ENCODE results near the gene ADAMTS14. TPM values are rescaled to one million over a fixed set of nuclear protein-coding genes. Genes with fewer than 3 reads are reported as not detected.

ADAMTS14 gene
- total RNA-seq, 2 donors from 2014 or later: 0.44 to 0.79 TPM

DNA sequence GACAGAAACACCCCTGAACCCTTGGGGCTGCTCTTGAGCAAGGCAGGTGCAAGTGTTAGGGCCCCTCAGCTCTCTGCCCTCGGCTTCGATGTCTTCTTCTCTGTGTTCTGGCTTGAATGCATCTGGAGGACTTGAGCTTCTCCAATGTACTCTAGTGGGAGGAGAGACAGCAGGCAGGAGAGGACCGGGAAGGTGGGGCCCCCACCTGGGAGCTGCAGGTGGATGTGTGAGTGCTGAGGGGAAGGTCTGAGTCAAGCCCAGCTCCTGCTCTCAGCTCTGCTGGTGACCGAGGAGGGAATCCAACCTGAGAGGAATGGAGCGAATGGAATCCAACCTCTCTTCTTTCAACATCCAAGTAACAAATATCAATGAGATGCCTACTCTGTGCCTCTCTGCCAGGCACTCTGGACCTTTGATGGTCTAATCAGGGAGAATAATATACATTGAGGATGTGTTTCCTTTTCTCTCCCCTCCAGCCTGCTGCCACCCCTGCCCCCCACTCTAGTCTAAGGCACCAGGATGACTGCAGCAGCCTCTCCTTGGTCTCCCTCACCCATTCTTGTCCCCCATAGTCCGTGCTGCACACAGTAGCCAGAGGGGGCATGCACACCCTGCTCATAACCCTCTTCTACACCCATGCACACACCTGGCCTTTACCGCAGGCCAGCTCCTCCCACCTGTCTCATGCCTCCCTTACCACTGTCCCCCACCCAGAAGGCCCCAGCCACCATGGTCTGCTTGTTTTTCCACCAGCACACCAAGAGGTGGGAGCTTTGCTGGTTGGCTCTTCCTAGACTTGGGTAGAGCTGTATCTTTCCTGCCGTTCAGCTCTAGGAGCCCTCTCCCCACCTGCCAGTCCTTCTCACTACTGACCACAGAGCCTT lies 99.2 kb downstream of the ADAMTS14 start:
- no peak overlapping the region for H3K4me3 ChIP-seq (ENCODE audit: low read length)
- peaks cover 2% of the 10 kb centered on the region for H3K27me3 Mint-ChIP-seq (ENCODE audit: insufficient read depth)
- WGBS, 2 experiments (ENCODE audit: insufficient coverage in 1 of 2, insufficient read length in 1 of 2): 87 to 92% methylated on average over 4 to 8 of the region's 8 CpGs
- DNase-seq: peak; percentile 35
- no peaks in the 10 kb centered on the region for H3K4me1 ChIP-seq (ENCODE audit: control insufficient read depth, insufficient read depth, low read length)
- H3K4me3 Mint-ChIP-seq: no peak overlapping the region
- H3K36me3 ChIP-seq (ENCODE audit: control insufficient read depth, insufficient read depth, low read length): no peaks in the 10 kb centered on the region
- H3K36me3 Mint-ChIP-seq (ENCODE audit: low read depth): no peaks in the 10 kb centered on the region
- peaks cover 7% of the 10 kb centered on the region for H3K9me3 Mint-ChIP-seq
- H3K27me3 ChIP-seq (ENCODE audit: control insufficient read depth, insufficient read depth, low read length, poor library complexity, severe bottlenecking): no peaks in the 10 kb centered on the region
- no peak overlapping the region for H3K27ac ChIP-seq (ENCODE audit: low read depth, low read length)
- H3K4me1 Mint-ChIP-seq: no peaks in the 10 kb centered on the region
- TF ChIP-seq, protein P1, sequence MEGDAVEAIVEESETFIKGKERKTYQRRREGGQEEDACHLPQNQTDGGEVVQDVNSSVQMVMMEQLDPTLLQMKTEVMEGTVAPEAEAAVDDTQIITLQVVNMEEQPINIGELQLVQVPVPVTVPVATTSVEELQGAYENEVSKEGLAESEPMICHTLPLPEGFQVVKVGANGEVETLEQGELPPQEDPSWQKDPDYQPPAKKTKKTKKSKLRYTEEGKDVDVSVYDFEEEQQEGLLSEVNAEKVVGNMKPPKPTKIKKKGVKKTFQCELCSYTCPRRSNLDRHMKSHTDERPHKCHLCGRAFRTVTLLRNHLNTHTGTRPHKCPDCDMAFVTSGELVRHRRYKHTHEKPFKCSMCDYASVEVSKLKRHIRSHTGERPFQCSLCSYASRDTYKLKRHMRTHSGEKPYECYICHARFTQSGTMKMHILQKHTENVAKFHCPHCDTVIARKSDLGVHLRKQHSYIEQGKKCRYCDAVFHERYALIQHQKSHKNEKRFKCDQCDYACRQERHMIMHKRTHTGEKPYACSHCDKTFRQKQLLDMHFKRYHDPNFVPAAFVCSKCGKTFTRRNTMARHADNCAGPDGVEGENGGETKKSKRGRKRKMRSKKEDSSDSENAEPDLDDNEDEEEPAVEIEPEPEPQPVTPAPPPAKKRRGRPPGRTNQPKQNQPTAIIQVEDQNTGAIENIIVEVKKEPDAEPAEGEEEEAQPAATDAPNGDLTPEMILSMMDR (conservative IDR thresholded peaks at IDR 0.05): no peak
- no peak overlapping the region for H3K27ac Mint-ChIP-seq
- no peak overlapping the region for H3K9ac ChIP-seq (ENCODE audit: extremely low read depth, low read length, poor library complexity, severe bottlenecking)
- H3K9me3 ChIP-seq (ENCODE audit: control insufficient read depth, low read length): peaks cover 3% of the 10 kb centered on the region

DNA sequence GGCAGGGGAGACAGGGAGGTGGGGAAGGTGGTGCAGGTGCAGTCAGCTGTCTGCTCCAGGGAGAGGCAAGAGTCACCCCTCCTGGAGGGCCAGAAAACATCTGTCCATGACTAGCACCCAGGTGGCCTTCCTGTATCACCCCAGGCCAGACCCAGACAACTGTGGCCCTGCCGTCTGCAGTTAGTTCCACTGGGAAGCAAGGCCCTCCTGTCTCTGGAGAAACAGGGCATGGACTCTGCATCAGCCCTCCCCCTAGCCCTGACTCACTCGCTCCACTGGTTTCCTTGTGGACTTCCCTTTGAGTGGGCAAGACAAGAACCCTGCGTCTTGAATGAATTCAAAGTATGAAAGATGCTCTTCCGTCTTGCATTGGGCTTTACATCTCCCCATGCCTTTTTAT lies 100.3 kb downstream of the ADAMTS14 start:
- peaks cover 2% of the 10 kb centered on the region for H3K27me3 Mint-ChIP-seq (ENCODE audit: insufficient read depth)
- peaks cover 1% of the 10 kb centered on the region for H3K9me3 Mint-ChIP-seq
- no peak overlapping the region for H3K9ac ChIP-seq (ENCODE audit: extremely low read depth, low read length, poor library complexity, severe bottlenecking)
- no peak overlapping the region for H3K4me3 ChIP-seq (ENCODE audit: low read length)
- TF ChIP-seq, protein P1 (conservative IDR thresholded peaks at IDR 0.05): no peak
- DNase-seq: no peak
- no peaks in the 10 kb centered on the region for H3K4me1 Mint-ChIP-seq
- no peaks in the 10 kb centered on the region for H3K36me3 Mint-ChIP-seq (ENCODE audit: low read depth)
- no peak overlapping the region for H3K4me3 Mint-ChIP-seq
- no peaks in the 10 kb centered on the region for H3K9me3 ChIP-seq (ENCODE audit: control insufficient read depth, low read length)
- no peaks in the 10 kb centered on the region for H3K36me3 ChIP-seq (ENCODE audit: control insufficient read depth, insufficient read depth, low read length)
- H3K27ac Mint-ChIP-seq: no peak overlapping the region
- no peak overlapping the region for H3K27ac ChIP-seq (ENCODE audit: low read depth, low read length)
- no peaks in the 10 kb centered on the region for H3K4me1 ChIP-seq (ENCODE audit: control insufficient read depth, insufficient read depth, low read length)
- 88 to 93% methylated on average over 2 to 4 of the region's 4 CpGs for WGBS, 2 experiments (ENCODE audit: insufficient coverage in 1 of 2, insufficient read length in 1 of 2)
- H3K27me3 ChIP-seq (ENCODE audit: control insufficient read depth, insufficient read depth, low read length, poor library complexity, severe bottlenecking): no peaks in the 10 kb centered on the region

DNA sequence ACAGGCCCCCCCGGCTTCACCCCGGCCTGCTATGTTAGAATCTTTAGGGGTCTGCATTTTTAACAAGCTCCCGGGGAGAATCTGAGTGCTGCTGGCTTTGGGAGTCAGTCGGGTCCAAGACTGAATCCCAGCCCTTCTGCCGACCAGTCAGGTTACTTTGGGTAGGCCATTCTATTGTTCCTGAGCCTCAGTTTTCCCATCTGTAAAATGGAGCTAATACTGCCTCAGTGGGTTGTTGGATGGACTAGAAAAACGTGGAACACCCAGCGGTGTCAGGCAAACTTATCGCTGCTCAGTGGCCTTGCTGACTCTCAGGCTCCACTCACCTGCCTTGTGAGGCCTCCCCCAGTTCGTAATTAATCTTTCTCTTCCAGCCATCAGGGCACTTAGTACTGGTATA lies 101.2 kb downstream of the ADAMTS14 start:
- Histone ChIP-seq H3K9me3 (ENCODE audit: control insufficient read depth, low read length) (no peaks in the 10 kb centered on the region), H3K4me1 (ENCODE audit: control insufficient read depth, insufficient read depth, low read length) (no peaks in the 10 kb centered on the region), H3K27ac (ENCODE audit: low read depth, low read length) (no peak overlapping the region), H3K27me3 (ENCODE audit: control insufficient read depth, insufficient read depth, low read length, poor library complexity, severe bottlenecking) (no peaks in the 10 kb centered on the region), H3K36me3 (ENCODE audit: control insufficient read depth, insufficient read depth, low read length) (no peaks in the 10 kb centered on the region), H3K4me3 (ENCODE audit: low read length) (no peak overlapping the region), H3K9ac (ENCODE audit: extremely low read depth, low read length, poor library complexity, severe bottlenecking) (no peak overlapping the region)
- Mint-ChIP-seq H3K4me1 (peaks cover 5% of the 10 kb centered on the region), H3K27me3 (ENCODE audit: insufficient read depth) (peaks cover 2% of the 10 kb centered on the region), H3K36me3 (ENCODE audit: low read depth) (no peaks in the 10 kb centered on the region), H3K4me3 (no peak overlapping the region), H3K9me3 (no peaks in the 10 kb centered on the region), H3K27ac (no peak overlapping the region)
- DNase-seq: no peak
- 76 to 82% methylated on average over 7 to 9 of the region's 9 CpGs for WGBS, 2 experiments (ENCODE audit: insufficient coverage in 1 of 2, insufficient read length in 1 of 2)
- TF ChIP-seq, protein P1 (conservative IDR thresholded peaks at IDR 0.05): no peak

All from endodermal cell (in vitro differentiated cells).